B cell (primary cell): Measurements from ENCODE around the gene ZNF761.
"Not testable (repeated sequence)": the region's sequence is repeated elsewhere in the genome, so short reads cannot be mapped to it uniquely, and the experiment has no call there.

Source experiments
- EZH2 ChIP-seq: IDR thresholded peaks from 2 replicates; pipeline ENCODE4 v1.6.1; 2012; ENCODE audit warnings: borderline replicate concordance, low read depth, mild to moderate bottlenecking, moderate library complexity, low read length; ENCODE audit not compliant: insufficient read depth, poor library complexity, severe bottlenecking
- TF ChIP-seq, protein P1 (sequence below): fragments of 200-600 bp; IDR thresholded peaks from one replicate; pipeline ENCODE4 v1.8.0; 2022; ENCODE audit warnings: antibody characterized with exemption, mild to moderate bottlenecking

DNA sequence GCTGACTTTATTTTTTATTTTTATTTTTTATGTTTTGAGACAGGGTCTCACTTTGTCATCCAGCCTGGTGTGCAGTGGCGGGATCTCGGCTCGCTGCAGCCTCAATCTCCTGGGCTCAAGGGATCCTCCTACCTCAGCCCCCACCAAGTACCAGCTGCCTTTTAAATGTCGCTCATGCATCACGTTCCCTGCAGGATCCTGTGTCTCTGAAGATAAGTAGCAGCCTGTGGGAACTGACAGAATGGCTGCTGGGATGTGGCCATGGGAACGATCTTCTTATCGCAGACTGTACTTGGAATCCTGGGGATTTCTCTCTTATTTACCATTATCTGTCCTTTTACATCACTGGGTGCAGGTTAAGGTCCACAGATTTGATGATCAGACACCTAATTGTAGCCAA lies 71.4 kb downstream of the ZNF761 start:
- TF ChIP-seq, protein P1, sequence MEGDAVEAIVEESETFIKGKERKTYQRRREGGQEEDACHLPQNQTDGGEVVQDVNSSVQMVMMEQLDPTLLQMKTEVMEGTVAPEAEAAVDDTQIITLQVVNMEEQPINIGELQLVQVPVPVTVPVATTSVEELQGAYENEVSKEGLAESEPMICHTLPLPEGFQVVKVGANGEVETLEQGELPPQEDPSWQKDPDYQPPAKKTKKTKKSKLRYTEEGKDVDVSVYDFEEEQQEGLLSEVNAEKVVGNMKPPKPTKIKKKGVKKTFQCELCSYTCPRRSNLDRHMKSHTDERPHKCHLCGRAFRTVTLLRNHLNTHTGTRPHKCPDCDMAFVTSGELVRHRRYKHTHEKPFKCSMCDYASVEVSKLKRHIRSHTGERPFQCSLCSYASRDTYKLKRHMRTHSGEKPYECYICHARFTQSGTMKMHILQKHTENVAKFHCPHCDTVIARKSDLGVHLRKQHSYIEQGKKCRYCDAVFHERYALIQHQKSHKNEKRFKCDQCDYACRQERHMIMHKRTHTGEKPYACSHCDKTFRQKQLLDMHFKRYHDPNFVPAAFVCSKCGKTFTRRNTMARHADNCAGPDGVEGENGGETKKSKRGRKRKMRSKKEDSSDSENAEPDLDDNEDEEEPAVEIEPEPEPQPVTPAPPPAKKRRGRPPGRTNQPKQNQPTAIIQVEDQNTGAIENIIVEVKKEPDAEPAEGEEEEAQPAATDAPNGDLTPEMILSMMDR = not testable (repeated sequence)
- not testable (repeated sequence) for TF ChIP-seq EZH2
